CD14-positive monocyte (primary cell): Measurements from ENCODE around the gene LZTR1. TPM values are rescaled to one million over a fixed set of nuclear protein-coding genes. Genes with fewer than 3 reads are reported as not detected.
A peak's percentile ranks its signal among the peaks of the same experiment; 100 is the strongest.

Experiments used
- DNase-seq, 3 donors: peaks; one replicate each; pipeline ENCODE4 v3.0.0-alpha.2; 2011 to 2022
- H2AFZ ChIP-seq: 2 replicates; pipeline ENCODE4 v1.6.0; 2012; ENCODE audit warnings: mild to moderate bottlenecking, low read depth, low read length, inconsistent platforms; ENCODE audit not compliant: insufficient read depth, poor library complexity, severe bottlenecking
- H3K27ac ChIP-seq, 2 donors: 1 replicate in 1 of 2; 2 replicates in 1 of 2; pipeline ENCODE4 v1.5.1; 2012 to 2013; ENCODE audit warnings: low read length in 2 of 2, control low read depth in 1 of 2, inconsistent platforms in 1 of 2, low read depth in 1 of 2, mild to moderate bottlenecking in 1 of 2
- H3K27me3 ChIP-seq, 2 donors: one replicate each; pipeline versions ENCODE4 v1.6.0 to v1.6.1; 2011 to 2013; ENCODE audit warnings: low read length in 2 of 2; ENCODE audit not compliant: control insufficient read depth in 2 of 2, insufficient read depth in 2 of 2
- H3K36me3 ChIP-seq, 2 donors: replicated peaks in 1 of 2; 1 replicate in 1 of 2; 2 replicates in 1 of 2; pipeline versions ENCODE4 v1.5.1 to v1.6.1; 2012 to 2013; ENCODE audit warnings: low read length in 2 of 2, control low read depth in 1 of 2, inconsistent platforms in 1 of 2, mild to moderate bottlenecking in 1 of 2; ENCODE audit not compliant: insufficient read depth in 2 of 2, control insufficient read depth in 1 of 2
- H3K4me1 ChIP-seq, 2 donors: 1 replicate in 1 of 2; 2 replicates in 1 of 2; pipeline versions ENCODE4 v1.5.1 to v1.6.1; 2012 to 2013; ENCODE audit warnings: low read length in 2 of 2, control low read depth in 1 of 2, inconsistent platforms in 1 of 2, mild to moderate bottlenecking in 1 of 2, moderate library complexity in 1 of 2; ENCODE audit not compliant: insufficient read depth in 2 of 2, control insufficient read depth in 1 of 2
- H3K4me2 ChIP-seq: replicated peaks from 2 replicates; pipeline ENCODE3; 2012; ENCODE audit warnings: low read length, moderate library complexity, mild to moderate bottlenecking; ENCODE audit not compliant: poor library complexity, severe bottlenecking; ENCODE audit errors: extremely low read depth
- H3K4me3 ChIP-seq, 3 experiments: fragments of 200-600 bp in 1 of 3; sonication (generic) in 1 of 3; replicated peaks in 1 of 3; 1 replicate in 2 of 3; 2 replicates in 1 of 3; pipeline ENCODE4 v1.5.1; 2011 to 2013; ENCODE audit warnings: low read length in 3 of 3, mild to moderate bottlenecking in 3 of 3, control low read depth in 2 of 3, low read depth in 2 of 3, inconsistent platforms in 1 of 3, moderate library complexity in 1 of 3
- H3K79me2 ChIP-seq: 2 replicates; pipeline ENCODE4 v1.6.0; 2012; ENCODE audit warnings: mild to moderate bottlenecking, control low read depth, inconsistent platforms, low read length, moderate library complexity; ENCODE audit not compliant: insufficient read depth
- H3K9ac ChIP-seq: 2 replicates; pipeline ENCODE4 v1.6.0; 2017; ENCODE audit warnings: low read length, mild to moderate bottlenecking; ENCODE audit not compliant: insufficient read depth, poor library complexity, severe bottlenecking
- H3K9me3 ChIP-seq, 2 donors: replicated peaks in 1 of 2; 1 replicate in 1 of 2; 2 replicates in 1 of 2; pipeline versions ENCODE4 v1.5.1 to v1.6.1; 2012 to 2013; ENCODE audit warnings: low read length in 2 of 2, control low read depth in 1 of 2; ENCODE audit not compliant: control insufficient read depth in 1 of 2, insufficient read depth in 1 of 2
- H4K20me1 ChIP-seq: 2 replicates; pipeline ENCODE4 v1.6.0; 2012; ENCODE audit warnings: mild to moderate bottlenecking, low read length, control low read depth, moderate library complexity; ENCODE audit not compliant: insufficient read depth
- H3K27ac Mint-ChIP-seq, 7 donors: one replicate each; pipeline ENCODE4 v1.8.0; 2020; ENCODE audit warnings: mild to moderate bottlenecking in 7 of 7, mixed read lengths in 7 of 7, moderate library complexity in 6 of 7, inconsistent platforms in 2 of 7
- H3K27me3 Mint-ChIP-seq, 3 donors: one replicate each; pipeline ENCODE4 v1.8.0; 2021 to 2022; ENCODE audit warnings: low read depth in 3 of 3, mild to moderate bottlenecking in 3 of 3, mixed read lengths in 3 of 3, moderate library complexity in 3 of 3, inconsistent platforms in 1 of 3
- H3K36me3 Mint-ChIP-seq, 2 donors: one replicate each; pipeline ENCODE4 v1.8.0; 2020; ENCODE audit warnings: mixed read lengths in 2 of 2, inconsistent platforms in 1 of 2, mild to moderate bottlenecking in 1 of 2
- H3K4me1 Mint-ChIP-seq: one replicate; pipeline ENCODE4 v1.8.0; 2020; ENCODE audit warnings: mild to moderate bottlenecking, mixed read lengths
- H3K4me3 Mint-ChIP-seq, 2 donors: one replicate each; pipeline ENCODE4 v1.8.0; 2020; ENCODE audit warnings: mild to moderate bottlenecking in 2 of 2, mixed read lengths in 2 of 2, moderate library complexity in 1 of 2
- H3K9me3 Mint-ChIP-seq, 7 donors: one replicate each; pipeline ENCODE4 v1.8.0; 2020 to 2022; ENCODE audit warnings: mixed read lengths in 7 of 7, mild to moderate bottlenecking in 6 of 7, moderate library complexity in 6 of 7, inconsistent platforms in 2 of 7
- WGBS: methylation state at CpG from one replicate; pipeline ENCODE4 v1.1.5; 2013; ENCODE audit warnings: missing lambda C conversion rate; ENCODE audit not compliant: insufficient coverage; 5-methylcytosine and 5-hydroxymethylcytosine counted together
- intact Hi-C, 2 donors: fragments of 100-400 bp; cut with micrococcal nuclease; formaldehyde crosslinking; loops; one replicate each; pipeline versions ENCODE4 v1.15.0 to v1.15.1; 2023
- polyA plus RNA-seq, 3 donors: library from polyadenylated mRNA; depleted of rRNA in 1 of 3; unstranded in 2 of 3; stranded (reverse) in 1 of 3; fragments of 300-500 nt in 2 of 3; fragments of >200 nt in 1 of 3; fragmentation: Illumina TruSeq in 2 of 3; gene quantifications; 1 replicate in 2 of 3; 2 replicates in 1 of 3; pipeline ENCODE4 v1.2.3, GENCODE V29; 2012 to 2021
- TF ChIP-seq, protein P1 (sequence below): fragments of 200-600 bp; IDR thresholded peaks from one replicate; pipeline ENCODE4 v1.8.0; 2022; ENCODE audit warnings: antibody characterized with exemption, mild to moderate bottlenecking

LZTR1 gene
- polyA plus RNA-seq, 3 donors = 7.1 to 63.3 (median 11.5) TPM

DNA sequence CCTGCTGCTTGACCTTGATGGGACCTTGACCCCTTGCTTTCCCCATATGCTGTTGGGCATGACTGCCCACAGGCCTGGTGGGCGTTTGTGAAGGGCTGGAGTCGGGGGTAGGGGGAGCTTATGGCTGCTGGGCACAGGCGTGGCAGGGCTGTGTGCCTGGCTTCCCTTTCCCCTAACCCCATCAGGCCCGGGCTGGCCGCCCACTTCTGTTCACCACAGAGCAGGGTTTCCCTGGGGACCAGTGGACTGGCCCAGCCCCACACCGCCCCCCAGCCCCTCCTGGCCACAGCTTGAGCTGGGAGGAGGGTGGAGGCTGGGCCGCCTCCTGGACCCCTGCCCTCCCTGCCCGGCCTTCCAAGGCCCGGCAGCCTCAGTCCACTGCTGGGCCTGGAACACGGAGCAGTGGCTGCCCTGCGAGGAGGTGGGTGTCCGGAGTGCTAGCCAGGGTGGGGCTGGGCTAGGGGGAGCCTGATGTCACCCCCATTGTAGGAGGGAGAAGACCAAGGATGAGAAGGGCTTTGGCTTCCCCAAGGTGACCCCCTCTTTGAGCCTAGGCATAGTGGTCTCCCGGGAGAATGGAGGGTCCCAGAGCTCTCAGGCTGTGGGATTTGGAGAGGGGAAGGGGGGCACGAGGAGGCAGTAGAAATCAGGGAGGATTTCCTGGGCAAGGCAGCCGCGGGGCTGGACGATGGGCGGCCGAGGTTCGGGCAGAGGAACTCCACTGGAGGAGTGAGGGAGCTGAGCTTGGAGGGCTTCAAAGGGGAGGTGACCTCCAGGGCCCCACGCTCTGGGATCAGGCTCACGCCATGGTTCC lies 15.0 kb upstream of the LZTR1 start, which contains the start of gene AIFM3:
TSS of gene AIFM3 (plus strand) at position 373 of the 814 bp plus-strand sequence. CDS start 690 bp downstream, outside the sequence.
- peaks cover 64% of the 10 kb centered on the region for H3K4me1 Mint-ChIP-seq
- DNase-seq = no peak
- TF ChIP-seq, protein P1, sequence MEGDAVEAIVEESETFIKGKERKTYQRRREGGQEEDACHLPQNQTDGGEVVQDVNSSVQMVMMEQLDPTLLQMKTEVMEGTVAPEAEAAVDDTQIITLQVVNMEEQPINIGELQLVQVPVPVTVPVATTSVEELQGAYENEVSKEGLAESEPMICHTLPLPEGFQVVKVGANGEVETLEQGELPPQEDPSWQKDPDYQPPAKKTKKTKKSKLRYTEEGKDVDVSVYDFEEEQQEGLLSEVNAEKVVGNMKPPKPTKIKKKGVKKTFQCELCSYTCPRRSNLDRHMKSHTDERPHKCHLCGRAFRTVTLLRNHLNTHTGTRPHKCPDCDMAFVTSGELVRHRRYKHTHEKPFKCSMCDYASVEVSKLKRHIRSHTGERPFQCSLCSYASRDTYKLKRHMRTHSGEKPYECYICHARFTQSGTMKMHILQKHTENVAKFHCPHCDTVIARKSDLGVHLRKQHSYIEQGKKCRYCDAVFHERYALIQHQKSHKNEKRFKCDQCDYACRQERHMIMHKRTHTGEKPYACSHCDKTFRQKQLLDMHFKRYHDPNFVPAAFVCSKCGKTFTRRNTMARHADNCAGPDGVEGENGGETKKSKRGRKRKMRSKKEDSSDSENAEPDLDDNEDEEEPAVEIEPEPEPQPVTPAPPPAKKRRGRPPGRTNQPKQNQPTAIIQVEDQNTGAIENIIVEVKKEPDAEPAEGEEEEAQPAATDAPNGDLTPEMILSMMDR = no peak
- Histone ChIP-seq H3K27me3 (peaks cover 3 to 16% of the 10 kb centered on the region in 2 donors), H3K4me1 (peaks cover 61 to 70% of the 10 kb centered on the region in 2 donors), H2AFZ (peak within 1 kb of the TSS; percentile 26), H3K36me3 (no peaks in the 10 kb centered on the region), H3K9me3 (no peaks in the 10 kb centered on the region), H3K79me2 (no peaks in the 10 kb centered on the region), H3K4me2 (peak within 1 kb of the TSS; percentile 82), H3K27ac (peak within 1 kb of the TSS; percentile 56 to 87), H4K20me1 (no peaks in the 10 kb centered on the region), H3K9ac (peak within 1 kb of the TSS; percentile 15), H3K4me3 (peak within 1 kb of the TSS in 2 of 3 experiments; percentile 3 to 68)
- peaks cover 0 to 9% (median 0%) of the 10 kb centered on the region in 7 donors for H3K9me3 Mint-ChIP-seq
- peak within 1 kb of the TSS; percentile 56 to 76 for H3K4me3 Mint-ChIP-seq
- peak within 1 kb of the TSS in 5 of 7 donors; percentile 80 to 91 (median 83) for H3K27ac Mint-ChIP-seq
- 82% methylated on average over 15 of the region's 22 CpGs for WGBS
- peaks cover 11 to 12% of the 10 kb centered on the region in 2 donors for H3K36me3 Mint-ChIP-seq
- intact Hi-C loops = loop anchor here in 1 of 2 donors (10.0 kb wide), 1 partner anchor 58 kb away; no protein-coding TSS in a partner anchor
- H3K27me3 Mint-ChIP-seq = peaks cover 18 to 29% (median 26%) of the 10 kb centered on the region in 3 donors

DNA sequence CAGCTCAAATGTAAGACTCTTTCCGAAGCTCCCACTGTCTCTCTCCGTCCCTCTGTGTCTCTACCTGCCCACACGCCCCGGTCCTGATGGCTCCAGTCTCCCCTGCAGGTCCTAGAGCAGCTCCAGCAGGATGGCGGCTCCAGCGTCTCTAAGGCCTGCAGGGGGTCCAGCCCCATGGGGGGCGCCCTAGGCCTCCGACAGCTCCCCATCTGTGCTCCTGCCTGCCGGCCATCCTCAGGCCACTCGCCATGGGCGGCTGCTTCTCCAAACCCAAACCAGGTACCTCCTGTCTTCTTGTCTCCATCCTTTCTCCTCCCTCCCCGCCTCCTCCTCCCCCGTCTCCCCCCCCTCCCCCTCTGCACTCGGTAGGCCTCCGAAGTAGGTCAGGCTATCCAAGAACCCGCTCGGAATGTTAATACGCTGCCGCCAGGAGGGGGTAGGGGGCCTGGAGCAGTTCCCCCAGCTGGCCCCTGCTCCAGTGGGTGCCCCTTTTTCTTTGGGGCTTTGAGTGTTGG lies 14.3 kb upstream of the LZTR1 start:
- Mint-ChIP-seq H3K4me1 (peaks cover 68% of the 10 kb centered on the region), H3K27ac (peak overlapping the region in 5 of 7 donors; percentile 80 to 91 (median 83)), H3K36me3 (peaks cover 11 to 12% of the 10 kb centered on the region in 2 donors), H3K4me3 (peak overlapping the region; percentile 56 to 76), H3K27me3 (peaks cover 18 to 29% (median 26%) of the 10 kb centered on the region in 3 donors), H3K9me3 (peaks cover 0 to 9% (median 0%) of the 10 kb centered on the region in 7 donors)
- Histone ChIP-seq H3K9me3 (no peaks in the 10 kb centered on the region), H3K4me2 (peak overlapping the region; percentile 82), H4K20me1 (no peaks in the 10 kb centered on the region), H3K4me3 (peak overlapping the region in 1 of 3 experiments; percentile 68), H3K27ac (peak overlapping the region; percentile 56 to 87), H3K79me2 (no peaks in the 10 kb centered on the region), H3K4me1 (peaks cover 64 to 70% of the 10 kb centered on the region in 2 donors), H3K27me3 (peaks cover 3 to 16% of the 10 kb centered on the region in 2 donors), H3K9ac (peak overlapping the region; percentile 15), H2AFZ (peak overlapping the region; percentile 26), H3K36me3 (no peaks in the 10 kb centered on the region)
- DNase-seq = no peak
- WGBS = 88% methylated on average over 14 of the region's 19 CpGs
- intact Hi-C loops = loop anchor here in 1 of 2 donors (10.0 kb wide), 1 partner anchor 57 kb away; no protein-coding TSS in a partner anchor
- TF ChIP-seq, protein P1 = no peak
